ENCODE results near the gene TMEM132A.

DNA sequence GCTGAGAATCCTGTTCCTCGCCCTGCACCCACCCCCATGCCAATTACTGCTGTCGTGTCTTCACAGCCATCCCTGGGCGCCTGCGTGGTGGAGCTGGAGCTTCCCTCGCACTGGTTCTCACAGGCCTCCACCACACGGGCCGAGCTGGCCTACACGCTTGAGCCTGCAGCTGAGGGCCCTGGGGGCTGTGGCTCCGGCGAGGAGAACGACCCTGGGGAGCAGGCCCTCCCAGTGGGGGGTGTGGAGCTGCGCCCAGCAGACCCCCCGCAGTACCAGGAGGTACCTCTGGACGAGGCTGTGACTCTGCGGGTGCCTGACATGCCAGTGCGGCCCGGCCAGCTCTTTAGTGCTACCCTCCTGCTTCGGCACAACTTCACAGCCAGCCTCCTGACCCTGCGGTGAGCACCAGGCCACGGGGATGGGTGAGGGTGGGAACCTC lies 4.3 kb downstream of the TMEM132A start:
- TF ChIP-seq, protein P1, sequence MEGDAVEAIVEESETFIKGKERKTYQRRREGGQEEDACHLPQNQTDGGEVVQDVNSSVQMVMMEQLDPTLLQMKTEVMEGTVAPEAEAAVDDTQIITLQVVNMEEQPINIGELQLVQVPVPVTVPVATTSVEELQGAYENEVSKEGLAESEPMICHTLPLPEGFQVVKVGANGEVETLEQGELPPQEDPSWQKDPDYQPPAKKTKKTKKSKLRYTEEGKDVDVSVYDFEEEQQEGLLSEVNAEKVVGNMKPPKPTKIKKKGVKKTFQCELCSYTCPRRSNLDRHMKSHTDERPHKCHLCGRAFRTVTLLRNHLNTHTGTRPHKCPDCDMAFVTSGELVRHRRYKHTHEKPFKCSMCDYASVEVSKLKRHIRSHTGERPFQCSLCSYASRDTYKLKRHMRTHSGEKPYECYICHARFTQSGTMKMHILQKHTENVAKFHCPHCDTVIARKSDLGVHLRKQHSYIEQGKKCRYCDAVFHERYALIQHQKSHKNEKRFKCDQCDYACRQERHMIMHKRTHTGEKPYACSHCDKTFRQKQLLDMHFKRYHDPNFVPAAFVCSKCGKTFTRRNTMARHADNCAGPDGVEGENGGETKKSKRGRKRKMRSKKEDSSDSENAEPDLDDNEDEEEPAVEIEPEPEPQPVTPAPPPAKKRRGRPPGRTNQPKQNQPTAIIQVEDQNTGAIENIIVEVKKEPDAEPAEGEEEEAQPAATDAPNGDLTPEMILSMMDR (conservative IDR thresholded peaks at IDR 0.05; ENCODE audit: low read depth, low read length), result no peak
- no peak for TF ChIP-seq EZH2 (IDR thresholded peaks at IDR 0.05; ENCODE audit: borderline replicate concordance, low read depth, low read length, poor library complexity, severe bottlenecking)
